ENCODE data around the gene TEFM. TPM values are rescaled to one million over a fixed set of nuclear protein-coding genes. Genes with fewer than 3 reads are reported as not detected.
"Not testable (repeated sequence)": the region's sequence is repeated elsewhere in the genome, so short reads cannot be mapped to it uniquely, and the experiment has no call there.

The TEFM gene, protein sequence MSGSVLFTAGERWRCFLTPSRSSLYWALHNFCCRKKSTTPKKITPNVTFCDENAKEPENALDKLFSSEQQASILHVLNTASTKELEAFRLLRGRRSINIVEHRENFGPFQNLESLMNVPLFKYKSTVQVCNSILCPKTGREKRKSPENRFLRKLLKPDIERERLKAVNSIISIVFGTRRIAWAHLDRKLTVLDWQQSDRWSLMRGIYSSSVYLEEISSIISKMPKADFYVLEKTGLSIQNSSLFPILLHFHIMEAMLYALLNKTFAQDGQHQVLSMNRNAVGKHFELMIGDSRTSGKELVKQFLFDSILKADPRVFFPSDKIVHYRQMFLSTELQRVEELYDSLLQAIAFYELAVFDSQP
- 8.6 TPM for total RNA-seq

DNA sequence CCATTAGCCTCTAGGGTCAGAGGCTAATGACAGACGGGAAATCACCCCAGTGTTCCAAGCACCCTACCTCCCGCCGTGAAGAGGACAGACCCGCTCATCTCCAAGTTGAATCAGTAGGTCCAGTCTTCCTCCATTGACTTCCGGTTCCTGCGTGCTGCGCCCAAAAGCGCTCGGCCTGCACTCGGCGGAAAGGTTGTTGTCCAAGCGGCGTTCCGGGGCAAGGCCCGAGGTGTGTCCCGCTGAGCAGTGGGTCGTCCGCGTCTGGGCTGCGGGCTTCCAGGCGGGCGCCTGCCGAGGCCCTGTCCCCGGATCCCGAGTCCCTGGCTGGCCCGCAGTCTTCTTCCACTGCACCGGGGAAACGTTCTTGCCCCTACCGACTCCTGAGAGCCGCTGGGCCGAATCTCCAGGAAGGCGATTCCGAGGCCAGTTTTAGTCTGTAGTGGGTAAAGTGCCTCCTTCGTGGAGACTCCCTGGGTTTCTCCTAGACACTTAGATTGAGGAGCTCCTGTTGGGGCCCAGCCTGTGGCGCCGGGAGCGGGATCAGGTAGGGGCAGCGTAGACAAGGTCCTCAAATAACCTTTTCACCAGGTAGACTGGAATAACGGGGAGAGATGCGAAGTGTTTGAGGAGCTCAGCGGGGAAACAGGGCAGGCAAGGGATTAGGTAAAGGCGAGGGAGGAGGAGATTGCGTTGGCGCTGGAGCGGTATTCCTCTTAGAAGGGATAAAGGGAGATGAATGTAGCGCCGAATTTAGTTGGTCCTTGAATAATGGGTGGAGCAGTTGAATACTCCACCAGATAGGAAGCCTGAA is at the start of gene TEFM:
TSS of gene TEFM (minus strand) at position 138 of the 811 bp plus-strand sequence. CDS start at position 98, 40 bp downstream.
- DNase-seq (ENCODE audit: low spot score): peak; percentile 92
- peak; percentile 98 for ATAC-seq

DNA sequence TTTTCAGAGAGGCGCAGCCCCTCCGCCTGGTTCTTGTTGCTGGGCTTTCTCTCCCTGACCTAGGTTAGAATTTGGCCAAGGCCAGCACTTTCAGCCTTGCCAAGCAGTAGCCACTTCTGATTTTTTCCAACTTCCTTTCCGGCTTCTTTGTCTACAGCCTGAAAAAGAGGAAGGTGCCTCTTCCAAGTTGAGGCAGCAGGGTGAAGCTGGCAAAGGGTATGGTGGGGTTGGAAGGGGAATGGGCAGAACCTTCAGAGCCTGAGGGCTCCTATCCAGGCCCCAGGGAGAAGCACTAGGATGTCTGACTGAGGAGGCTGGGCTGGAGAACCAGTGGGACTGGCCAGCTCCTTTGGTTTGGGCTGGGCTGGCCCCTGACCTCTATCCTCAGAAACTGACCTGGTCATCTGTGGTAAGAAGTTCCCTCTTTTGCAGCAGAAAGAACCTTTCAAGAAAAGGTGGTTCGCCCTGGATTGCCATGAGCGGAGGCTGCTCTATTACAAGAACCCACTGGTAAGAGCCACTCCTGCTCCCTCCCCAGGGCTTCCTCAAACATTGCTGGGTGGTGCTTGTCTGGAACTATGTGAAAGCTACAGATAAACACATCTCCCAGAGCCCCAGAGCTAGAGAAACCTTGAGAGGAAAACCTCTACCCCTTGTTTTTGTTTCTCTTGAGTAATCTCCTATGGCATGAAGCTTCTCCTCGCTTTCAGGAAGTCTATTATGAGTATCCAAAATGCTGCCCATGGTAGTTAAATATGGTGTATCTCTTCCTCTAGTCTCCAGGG is 48.2 kb upstream of the TEFM start:
- ATAC-seq: no peak
- DNase-seq (ENCODE audit: low spot score): no peak

DNA sequence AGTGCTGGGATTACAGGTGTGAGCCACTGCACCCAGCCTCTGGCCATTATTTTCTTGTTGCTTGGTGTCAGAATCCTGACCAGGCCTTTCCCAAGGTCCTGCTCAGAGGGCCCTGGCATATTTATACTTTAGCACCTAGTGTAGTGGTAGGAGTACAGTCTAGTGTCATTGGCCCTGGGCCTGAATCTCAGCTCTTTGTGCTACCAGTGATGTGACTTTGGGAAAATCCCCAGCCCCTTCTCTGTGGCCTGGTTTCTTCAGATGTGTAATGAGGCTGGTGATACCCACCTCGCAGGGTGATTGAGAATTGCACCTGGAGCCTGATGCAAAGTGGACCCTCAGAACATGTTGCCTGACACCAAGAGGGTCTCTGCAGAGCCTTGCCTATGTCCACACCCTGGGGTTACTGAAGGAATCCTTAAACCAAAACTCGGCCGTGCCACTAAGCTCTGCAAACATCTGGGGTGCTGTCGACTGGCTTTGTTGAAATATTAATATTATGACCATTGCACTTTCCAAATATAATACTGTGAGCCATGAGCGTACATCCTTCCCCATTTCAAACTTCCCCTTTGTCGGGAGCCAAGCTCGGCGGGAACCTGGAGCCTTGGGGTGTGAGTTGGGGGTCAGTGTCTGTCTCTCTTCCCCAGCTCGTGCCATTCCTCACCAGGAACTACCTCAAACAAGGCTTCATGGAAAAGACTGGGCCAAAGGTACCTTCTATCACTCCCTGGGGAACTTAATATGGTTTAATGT is 46.8 kb upstream of the TEFM start:
- DNase-seq (ENCODE audit: low spot score) (no peak), ATAC-seq (no peak)

DNA sequence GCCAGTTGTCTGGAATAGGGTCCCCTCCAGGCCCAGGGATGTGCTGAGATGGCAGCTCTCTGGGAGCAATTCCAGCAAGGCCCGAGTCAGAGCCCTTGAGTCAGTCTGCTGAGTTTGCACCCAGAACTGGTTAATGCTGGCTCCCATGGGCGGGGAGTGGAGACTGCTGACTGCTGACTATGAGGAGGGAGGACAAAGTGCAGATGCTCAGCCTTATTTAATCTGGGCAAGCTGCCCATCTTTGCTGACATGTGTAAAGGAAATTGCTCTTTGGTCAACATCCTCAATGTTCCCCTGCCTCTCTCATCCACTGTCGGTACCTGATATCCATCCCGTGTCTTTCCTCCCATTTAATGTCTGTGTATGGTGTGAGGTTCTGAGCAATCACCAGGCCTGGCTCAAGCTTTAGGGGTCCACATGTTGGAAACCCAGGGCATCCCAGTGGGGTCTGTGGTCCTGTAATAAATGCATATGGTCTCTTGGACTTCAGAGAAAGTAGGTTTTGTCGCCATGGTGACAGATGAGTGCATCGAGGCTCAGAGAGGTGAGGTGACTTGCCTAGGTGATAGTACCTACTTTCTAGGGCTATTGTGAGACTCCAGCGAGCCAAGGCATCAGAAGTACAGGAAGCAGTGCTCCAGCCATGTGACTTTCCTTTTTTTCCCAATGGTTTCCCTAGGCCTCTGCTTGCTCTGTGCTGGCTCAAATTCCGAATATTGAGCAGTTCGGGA is 44.8 kb upstream of the TEFM start:
- ATAC-seq (peak; percentile 95), DNase-seq (ENCODE audit: low spot score) (peak; percentile 86)

DNA sequence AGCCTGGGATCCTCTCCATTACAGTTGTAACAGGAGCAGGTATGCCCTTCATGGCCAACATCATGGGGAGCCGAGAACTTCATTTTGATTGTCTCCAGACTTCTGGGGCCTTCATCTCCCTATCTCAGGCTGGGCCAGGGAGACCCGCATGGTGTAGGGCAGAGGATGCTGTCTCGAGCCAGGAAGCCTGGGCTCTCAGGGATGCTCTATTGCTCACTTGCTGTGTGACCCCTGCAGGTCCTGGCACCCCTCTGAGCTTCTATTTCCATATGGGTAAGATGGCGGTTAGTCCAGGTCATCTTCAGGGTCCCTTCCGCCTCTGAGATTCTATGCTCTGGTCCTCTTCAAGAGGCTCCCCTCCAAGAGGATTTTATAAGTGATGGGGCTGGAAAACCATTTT is 44.2 kb upstream of the TEFM start:
- DNase-seq (ENCODE audit: low spot score) (no peak), ATAC-seq (peak; percentile 2)

DNA sequence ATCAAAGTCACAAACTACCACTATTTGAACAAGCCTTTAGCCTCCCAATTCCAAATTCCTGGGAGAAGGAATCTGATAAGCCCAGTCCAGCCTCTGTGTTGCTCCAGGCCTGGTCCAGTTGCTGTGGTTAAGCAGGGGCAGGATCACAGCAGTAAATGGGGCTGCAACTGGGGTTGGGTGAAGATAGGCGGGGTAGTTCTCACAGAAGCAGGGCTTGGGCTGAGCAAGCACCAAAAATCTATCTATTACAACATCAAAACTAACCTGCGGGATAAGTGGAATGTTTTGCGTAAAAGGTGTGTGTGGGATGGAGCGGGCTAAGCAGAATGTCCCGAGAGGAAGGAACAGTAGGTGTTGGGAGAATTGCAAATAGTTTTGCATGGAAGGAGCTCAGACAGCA is 41.8 kb upstream of the TEFM start:
- ATAC-seq (no peak), DNase-seq (ENCODE audit: low spot score) (no peak)

DNA sequence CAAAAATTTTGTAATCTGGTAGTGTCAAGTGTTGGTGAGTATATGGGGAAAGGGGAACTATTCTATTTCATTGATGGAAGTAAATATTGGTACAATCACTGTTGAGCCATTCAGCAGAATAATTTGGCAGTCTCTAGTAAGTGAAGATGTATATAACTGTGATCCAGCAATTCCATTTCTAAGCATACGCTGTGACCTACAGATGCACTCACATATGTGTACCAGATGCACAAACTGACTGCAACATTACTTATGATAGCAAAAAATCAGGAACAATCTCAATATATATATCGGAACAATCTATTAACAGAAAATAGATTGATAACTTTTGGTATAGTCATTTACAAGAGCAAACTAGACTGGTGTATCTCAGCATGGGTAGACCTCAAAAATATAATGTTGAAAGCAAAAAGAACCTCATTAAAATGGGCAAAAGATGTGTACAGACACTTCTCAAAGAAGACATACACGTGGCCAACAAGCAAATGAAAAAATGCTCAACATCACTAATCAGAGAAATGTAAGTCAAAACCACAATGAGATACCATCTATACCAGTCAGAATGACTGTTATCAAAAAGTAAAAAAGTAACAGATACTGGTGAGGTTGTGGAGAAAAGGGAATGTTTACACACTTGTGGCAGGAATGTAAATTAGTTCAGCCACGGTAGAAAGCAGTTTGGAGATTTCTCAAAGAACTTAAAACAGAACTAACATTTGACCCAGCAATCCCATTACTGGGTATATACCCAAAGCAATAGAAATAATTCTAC is 36.5 kb upstream of the TEFM start:
- DNase-seq (ENCODE audit: low spot score) (no peak), ATAC-seq (no peak)

DNA sequence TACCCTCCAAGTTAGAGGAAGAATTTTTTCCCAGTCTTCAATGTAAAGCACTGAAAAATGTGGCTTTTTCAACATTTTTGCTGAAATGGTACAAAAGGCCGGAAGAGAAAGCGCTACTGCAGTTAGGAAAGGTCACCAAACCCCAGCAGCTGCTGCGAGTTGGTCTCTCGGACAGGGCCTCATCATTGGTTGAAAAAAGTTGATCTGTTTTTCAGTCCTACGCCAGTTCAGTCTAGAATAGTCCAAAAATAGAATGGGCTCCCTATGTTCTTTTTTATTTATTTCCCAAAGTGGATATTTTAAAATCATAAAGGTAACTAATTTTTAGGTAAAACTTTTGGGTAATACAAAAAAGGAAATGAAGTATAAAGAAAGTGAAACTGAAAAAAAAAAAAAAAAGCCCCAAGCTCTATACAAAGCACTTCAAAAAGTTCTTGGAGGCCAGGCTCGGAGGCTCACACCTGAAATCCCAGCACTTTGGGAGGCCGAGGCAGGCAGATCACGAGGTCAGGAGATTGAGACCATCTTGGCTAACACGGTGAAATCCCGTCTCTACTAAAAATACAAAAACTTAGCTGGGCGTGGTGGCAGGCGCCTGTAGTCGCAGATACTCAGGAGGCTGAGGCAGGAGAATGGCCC is 33.1 kb upstream of the TEFM start:
- ATAC-seq (no peak), DNase-seq (ENCODE audit: low spot score) (no peak)

DNA sequence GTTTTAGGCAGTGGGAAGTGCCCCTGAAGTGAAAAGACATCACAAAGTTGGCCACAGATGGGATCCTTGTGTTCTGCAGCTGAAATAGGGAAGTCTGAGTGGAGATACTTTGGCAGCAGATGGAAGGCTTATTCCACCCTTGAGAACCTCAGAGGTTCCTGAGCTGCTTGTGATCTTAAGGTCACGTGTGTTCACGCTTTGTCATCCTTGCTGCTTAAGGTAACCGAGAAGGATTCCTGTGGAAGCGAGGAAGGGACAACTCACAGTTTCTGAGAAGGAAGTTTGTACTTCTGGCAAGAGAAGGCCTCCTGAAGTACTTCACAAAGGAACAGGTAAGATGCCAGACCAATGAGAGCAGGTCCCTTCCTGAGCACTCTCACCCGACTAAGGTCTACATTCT is 27.9 kb upstream of the TEFM start:
- no peak for ATAC-seq
- DNase-seq (ENCODE audit: low spot score): no peak

DNA sequence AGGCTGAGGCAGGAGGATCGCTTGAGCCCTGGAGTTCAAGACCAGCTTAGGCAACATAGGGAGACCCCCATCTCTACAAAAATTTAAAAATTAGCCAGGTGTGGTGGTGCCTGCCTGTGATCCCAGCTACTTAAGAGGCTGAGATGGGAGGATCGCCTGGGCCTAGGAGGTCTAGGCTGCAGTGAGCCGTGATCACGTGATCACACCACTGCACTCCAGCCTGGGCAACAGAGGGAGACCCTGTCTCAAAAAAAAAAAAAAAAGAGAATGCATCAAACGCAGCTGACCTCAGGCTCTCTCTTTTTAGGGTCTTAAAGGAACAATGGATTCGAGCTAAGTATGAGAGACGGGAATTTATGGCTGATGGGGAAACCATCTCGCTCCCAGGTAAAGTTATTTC is 25.5 kb upstream of the TEFM start:
- ATAC-seq; DNase-seq (ENCODE audit: low spot score): not testable (repeated sequence)

DNA sequence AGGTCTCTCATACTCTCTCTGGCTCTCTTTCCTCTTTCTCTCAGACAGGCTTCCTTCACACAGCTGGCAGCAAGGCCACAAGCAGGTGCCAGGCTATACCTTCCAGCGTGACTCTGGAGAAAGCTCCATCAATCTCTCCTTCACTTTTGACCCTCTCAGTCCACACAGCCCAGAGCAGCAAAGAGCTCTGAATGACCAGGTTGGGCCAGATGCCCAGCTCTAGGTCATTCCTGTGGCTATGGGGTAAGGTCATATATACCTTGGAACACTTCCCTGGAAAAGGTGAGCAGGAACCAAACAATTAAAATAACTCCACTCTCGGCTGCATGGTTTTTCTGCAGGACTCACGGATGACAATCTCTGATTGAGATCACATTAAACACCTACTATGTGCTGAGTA is 24.5 kb upstream of the TEFM start:
- peak; percentile 81 for ATAC-seq
- no peak for DNase-seq (ENCODE audit: low spot score)

DNA sequence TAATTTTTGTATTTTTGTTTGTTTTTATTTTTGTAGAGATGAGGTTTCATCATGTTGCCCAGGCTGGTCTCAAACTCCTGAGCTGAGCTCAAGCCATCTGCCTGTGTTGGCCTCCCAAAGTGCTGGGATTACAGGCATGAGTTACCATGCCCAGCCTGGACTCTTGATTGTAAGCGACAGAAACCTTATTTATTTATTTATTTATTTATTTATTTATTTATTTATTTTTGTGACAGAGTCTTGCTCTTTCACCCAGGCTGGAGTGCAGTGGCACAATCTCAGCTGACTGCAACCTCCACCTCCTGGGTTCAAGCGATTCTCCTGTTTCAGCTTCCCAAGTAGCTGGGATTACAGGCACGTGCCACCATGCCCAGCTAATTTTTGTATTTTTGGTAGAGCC is 23.8 kb upstream of the TEFM start:
- ATAC-seq; DNase-seq (ENCODE audit: low spot score): not testable (repeated sequence)

DNA sequence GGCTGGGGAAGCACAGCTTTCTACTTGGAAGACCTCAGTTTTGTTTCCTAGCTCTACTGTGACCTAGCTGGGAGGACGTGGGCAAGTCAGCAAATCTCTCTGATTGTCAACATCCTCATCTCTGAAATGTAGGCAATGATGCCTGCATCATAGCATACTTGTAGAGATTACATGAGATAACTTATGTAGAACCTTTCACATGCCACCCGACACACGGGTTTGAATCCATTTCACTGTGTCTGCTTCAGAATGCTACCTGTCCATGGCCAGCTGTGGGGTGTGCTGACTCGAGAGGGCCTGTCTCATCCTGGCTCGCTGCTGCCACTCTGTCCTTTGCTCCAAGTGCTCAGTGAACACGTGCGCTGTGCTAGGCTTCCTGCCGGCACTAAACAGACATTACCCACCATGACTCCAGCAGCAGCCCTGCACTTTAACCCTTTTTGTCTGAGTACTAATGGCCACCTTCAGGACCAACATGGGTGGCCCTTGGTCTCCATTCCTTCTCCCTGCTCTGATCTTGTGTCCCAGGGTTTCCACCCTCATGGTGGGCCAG is 23.1 kb upstream of the TEFM start:
- ATAC-seq (peak; percentile 46), DNase-seq (ENCODE audit: low spot score) (no peak)

DNA sequence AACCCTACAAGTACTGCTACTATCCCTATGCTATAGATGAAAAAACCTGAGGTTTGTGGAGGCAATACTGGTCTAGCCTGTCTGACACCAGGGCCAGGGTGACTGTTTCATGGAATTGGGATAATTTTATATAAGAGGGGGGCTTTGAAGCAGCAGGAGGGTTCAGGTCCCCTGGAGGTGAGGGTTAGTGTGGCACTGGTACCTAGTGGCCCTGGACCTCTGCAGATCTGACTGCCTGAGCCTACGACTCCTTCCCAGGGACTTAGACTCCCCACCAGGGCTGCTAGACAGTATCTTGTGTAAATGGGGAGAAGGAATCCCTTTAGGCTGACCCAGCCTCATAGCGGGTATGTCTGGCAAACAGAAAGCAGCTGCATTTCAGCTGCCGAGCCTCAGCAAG is 22.5 kb upstream of the TEFM start:
- no peak for DNase-seq (ENCODE audit: low spot score)
- ATAC-seq: no peak

DNA sequence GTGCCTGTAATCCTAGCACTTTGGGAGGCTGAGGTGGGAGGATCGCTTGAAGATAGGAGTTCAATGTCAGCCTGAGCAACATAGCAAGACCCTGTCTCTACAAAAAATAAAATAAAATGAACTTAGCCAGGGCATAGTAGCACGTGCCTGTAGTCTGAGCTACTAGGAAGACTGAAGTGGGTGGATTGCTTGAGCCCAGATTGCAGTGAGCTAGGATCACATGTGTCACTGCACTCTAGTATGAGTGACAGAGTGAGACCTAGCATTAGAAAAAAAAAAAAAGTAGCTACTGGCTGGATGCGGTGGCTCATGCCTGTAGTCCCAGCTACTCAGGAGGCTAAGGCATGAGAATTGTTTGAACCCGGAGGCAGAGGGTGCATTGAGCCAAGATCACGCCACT is 21.7 kb upstream of the TEFM start:
- no peak for DNase-seq (ENCODE audit: low spot score)
- no peak for ATAC-seq

DNA sequence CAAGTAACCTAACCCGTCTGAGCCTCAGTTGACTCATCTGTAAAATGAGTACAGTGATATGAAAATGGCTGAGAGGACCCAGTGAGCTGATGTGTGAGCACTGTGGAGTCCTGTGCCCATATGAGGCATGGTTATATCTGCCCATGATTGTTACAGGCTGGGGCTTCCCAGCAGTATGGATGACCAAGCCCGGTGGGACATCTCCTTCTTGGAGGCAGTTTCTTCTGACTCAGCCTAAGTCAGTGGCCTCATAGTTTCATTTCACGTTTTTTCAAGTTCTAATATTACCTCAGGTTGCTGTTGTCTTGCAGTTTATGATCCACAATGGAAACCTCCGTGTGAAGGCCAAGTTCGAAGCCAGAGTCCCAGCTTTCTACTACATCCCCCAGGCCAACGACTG is 20.5 kb upstream of the TEFM start:
- ATAC-seq: no peak
- DNase-seq (ENCODE audit: low spot score): no peak

DNA sequence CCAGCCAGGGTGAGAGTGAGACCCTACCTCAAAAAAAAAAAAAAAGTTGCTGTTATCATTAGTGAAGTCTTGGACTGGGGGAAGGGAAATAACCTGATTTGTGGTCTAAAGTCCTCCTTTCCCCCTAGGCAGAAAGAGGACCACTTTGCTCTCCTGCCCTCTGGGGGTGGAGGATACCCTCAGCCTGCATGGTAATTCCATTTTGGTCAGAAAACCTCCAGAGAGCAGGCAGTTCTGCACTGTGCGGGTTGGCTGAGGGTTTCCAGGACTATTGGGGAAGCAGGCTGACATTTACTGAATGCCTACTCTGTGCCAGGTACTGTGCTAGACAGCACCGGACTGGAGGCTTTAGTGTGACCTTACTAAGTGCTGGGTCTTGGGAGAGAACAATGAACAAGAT is 18.3 kb upstream of the TEFM start:
- no peak for DNase-seq (ENCODE audit: low spot score)
- ATAC-seq: no peak

DNA sequence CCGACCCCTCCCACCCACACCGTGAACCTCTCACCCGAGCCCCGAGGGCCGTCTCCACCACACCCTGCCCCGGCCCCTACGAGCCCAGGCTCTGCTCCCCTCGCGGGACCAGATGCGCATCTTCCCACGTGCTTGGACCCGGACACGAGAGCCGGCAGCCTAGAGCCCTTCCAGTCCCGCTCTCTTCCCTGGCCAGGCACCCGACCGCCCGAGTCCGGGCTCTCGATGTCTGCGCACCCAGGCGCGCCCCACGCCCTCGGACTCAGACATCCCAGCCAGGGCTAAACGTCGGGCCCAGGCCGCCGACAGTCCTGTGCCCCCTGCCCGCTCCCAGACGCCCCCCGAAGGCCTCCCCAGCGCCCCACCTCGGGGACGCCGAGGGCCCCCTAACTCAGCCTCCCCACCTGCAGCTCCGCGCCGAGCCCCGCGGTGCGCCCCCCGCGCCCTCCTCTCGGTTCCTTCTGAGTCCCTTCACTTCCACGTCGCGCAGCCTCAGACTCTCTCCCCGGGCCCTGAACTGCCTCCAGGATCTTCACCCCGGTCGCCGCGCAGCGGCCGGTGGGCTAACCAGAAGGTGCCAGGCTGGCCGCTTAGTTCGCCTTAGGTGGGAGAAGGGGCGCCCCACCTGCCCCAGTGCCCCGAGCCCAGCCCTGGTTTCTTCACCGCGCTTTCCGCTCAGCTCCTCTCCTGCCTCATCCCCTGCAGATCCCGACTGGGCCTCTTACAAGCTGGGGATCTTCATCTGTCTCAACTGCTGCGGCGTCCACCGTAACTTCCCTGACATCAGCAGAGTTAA is 16.4 kb upstream of the TEFM start:
- ATAC-seq (peak; percentile 46), DNase-seq (ENCODE audit: low spot score) (no peak)

Measured in left lobe of liver (tissue), 2 donors.